H1 (cell line): Measurements from ENCODE around the gene SERGEF. TPM values are rescaled to one million over a fixed set of nuclear protein-coding genes. Genes with fewer than 3 reads are reported as not detected.

Source experiments
- polyA plus RNA-seq, 7 experiments: library from polyadenylated mRNA; depleted of rRNA in 3 of 7; stranded (reverse) in 5 of 7; unstranded in 2 of 7; fragments of >200 nt in 5 of 7; fragments of 200-250 nt in 2 of 7; gene quantifications; 1 replicate in 5 of 7; 2 replicates in 1 of 7; 4 replicates in 1 of 7; pipeline versions ENCODE4 v1.2.1 to v1.2.3, GENCODE V29; 2011 to 2013; ENCODE audit warnings: missing spikeins in 2 of 7, mixed read lengths in 2 of 7
- total RNA-seq: library from RNA; stranded (reverse); fragmentation: NEBNext Ultra II Directional; extraction: Animal tissue kit (Norgen Biotek cat#: 25700); gene quantifications from 2 replicates; pipeline ENCODE4 v1.2.1, GENCODE V29; 2021
- TF ChIP-seq, protein P1 (sequence below): IDR thresholded peaks from 2 replicates; pipeline ENCODE4 v1.6.1; 2011; ENCODE audit warnings: low read length, improper control_type of control experiment

SERGEF gene
- total and polyA plus RNA-seq, 2 of the 8 experiments (the other 6 are each of a cell fraction or from before 2014, with no cell fraction given) = 16.6 to 28.8 TPM

- TF ChIP-seq, protein P1, sequence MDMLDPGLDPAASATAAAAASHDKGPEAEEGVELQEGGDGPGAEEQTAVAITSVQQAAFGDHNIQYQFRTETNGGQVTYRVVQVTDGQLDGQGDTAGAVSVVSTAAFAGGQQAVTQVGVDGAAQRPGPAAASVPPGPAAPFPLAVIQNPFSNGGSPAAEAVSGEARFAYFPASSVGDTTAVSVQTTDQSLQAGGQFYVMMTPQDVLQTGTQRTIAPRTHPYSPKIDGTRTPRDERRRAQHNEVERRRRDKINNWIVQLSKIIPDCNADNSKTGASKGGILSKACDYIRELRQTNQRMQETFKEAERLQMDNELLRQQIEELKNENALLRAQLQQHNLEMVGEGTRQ = no peak
Observed at GRCh38 chr11:18056561-18057181, 43.8 kb upstream of the SERGEF start (continued).
